GM10847 (cell line): ENCODE data around the gene CCM2L.

ENCODE experiments used
- POLR2A ChIP-seq: IDR thresholded peaks from 2 replicates; pipeline ENCODE4 v1.6.1; 2011; ENCODE audit not compliant: insufficient read length; ENCODE audit errors: extremely low read depth

CCM2L gene

GRCh38 chr20:31987744-31988143 lies 22.5 kb upstream of the CCM2L start:
- TF ChIP-seq POLR2A, result no peak

- TF ChIP-seq POLR2A, result no peak
Observed at GRCh38 chr20:31988430-31989015, 21.7 kb upstream of the CCM2L start.

- no peak for TF ChIP-seq POLR2A
Observed at GRCh38 chr20:31989030-31989645, 21.1 kb upstream of the CCM2L start.

DNA sequence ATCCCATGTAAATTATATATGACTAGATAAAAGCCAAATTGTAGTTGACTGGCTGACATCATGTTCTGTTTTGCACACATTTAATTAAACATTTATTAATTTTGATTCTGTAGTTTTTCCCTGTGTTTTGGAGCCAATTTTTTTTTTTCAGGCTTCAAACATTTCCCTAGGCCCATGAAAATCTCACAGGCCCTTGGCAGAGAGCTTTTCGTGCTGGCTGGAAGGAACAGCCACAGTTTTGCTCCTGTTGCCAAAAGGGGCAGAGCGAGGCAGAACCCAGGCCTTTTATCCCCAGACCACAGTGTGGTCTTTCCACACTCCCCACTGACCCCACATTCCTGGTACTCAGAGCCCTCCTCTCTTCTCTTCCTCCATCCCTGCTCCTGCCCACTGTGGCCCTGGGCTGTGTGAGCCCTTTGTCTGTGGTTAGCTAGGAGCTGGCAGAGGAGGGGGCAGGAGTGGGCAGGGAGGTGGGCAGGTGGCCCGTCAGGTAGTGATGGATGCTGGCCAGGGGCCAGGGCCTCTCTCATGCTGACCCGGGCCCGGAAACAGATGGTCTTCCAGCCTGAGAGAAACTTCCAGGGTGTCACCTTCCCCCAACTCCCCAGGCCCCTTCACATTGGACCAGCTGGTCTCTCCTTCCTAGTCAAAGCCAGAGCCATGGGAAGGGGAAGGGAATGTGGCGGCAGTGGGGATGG lies 19.4 kb upstream of the CCM2L start:
- no peak for TF ChIP-seq POLR2A

DNA sequence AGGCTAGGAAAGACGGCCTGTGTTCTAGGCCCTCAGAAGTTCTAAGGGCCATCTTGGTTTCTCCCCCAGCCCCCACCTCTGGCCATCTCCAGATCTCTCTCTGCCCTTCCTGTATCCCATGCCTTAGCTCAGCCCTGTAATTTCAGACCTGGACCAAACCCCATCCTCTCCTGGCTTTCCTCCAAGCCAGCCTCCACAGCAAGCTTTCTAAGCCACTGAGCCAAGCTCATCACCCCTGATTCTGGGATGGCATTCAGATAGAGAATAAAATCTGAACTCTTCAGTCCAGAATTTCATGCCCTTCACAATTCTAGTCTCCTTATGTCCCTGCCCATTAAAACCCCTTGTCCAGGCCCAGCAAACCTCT lies 18.9 kb upstream of the CCM2L start:
- TF ChIP-seq POLR2A, result no peak

- no peak for TF ChIP-seq POLR2A
Observed at GRCh38 chr20:31992086-31992485, 18.2 kb upstream of the CCM2L start.

DNA sequence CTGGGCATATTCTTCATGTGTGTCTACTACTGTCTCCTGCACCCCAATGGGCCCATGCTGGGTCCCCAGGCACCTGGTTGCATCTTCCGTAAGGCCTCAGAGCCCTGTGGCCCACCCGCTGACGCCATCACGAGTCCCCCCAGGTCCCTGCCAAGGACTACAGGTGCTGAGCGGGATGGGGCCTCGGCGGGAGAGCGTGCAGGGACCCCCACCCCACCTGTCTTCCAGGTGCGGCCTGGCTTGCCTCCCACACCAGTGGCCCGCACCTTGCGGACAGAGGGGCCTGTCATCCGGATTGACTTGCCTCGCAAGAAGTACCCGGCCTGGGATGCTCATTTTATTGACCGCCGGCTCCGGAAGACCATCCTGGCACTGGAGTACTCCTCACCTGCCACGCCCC lies 13.2 kb upstream of the CCM2L start:
- no peak for TF ChIP-seq POLR2A

DNA sequence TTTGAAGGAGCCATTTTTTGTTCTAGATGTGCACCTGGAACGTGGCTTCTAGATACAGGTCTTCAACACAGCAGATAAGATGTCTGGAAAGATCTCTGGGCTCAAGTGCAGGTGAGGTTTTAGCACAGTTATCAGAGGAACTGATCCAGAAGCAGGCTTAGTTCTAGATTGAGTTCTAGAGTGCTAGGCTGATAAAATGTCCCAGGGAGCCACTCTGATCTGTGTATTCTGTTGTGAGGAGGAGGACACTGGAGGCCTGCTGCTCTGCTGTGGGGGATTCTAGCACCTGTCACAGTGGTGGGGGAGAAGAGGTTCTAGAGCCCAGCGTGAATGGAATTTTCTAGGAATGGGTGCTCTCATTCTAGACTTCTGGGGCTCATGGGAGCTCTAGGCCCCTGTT lies 12.0 kb upstream of the CCM2L start:
- TF ChIP-seq POLR2A, result no peak

- no peak for TF ChIP-seq POLR2A
Observed at GRCh38 chr20:32003325-32003724, 6.9 kb upstream of the CCM2L start.

DNA sequence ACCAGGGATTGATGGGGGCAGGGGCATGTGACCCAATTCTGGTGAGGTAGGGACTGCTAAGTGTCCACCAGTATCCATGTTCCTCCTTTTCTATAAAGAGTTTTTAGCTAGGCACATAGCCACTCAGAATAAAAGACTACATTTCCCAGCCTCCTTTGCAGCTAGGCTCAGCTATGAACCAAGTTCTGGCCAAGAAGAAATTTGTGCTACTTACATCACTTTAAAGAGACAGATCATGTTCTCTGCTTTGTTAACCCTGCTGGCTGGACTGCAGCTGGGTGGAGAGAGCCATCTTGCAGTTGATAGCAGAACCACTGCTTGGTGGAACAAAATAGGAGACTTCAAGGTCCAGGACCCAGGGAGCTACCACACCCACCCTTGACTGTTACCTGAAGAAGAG lies 5.3 kb upstream of the CCM2L start:
- no peak for TF ChIP-seq POLR2A

DNA sequence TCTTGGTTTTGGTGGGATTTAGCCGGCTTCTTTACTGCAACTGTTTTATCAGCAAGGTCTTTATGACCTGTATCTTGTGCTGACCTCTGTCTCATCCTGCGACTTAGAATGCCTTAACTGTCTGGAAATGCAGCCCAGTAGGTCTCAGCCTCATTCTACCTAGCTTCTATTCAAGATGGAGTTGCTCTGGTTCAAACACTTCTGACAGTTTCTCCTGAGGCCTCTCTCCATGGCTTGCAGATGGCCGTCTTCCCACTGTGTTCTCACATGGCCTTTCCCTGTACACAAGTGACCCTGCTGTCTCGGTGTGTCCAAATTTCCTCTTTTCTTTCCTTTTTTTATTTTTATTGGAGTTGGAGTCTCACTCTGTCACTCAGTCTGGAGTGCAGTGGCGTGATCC lies 4.2 kb upstream of the CCM2L start:
- TF ChIP-seq POLR2A, result no peak

- TF ChIP-seq POLR2A, result no peak
Observed at GRCh38 chr20:32006841-32007786, 3.1 kb upstream of the CCM2L start.

DNA sequence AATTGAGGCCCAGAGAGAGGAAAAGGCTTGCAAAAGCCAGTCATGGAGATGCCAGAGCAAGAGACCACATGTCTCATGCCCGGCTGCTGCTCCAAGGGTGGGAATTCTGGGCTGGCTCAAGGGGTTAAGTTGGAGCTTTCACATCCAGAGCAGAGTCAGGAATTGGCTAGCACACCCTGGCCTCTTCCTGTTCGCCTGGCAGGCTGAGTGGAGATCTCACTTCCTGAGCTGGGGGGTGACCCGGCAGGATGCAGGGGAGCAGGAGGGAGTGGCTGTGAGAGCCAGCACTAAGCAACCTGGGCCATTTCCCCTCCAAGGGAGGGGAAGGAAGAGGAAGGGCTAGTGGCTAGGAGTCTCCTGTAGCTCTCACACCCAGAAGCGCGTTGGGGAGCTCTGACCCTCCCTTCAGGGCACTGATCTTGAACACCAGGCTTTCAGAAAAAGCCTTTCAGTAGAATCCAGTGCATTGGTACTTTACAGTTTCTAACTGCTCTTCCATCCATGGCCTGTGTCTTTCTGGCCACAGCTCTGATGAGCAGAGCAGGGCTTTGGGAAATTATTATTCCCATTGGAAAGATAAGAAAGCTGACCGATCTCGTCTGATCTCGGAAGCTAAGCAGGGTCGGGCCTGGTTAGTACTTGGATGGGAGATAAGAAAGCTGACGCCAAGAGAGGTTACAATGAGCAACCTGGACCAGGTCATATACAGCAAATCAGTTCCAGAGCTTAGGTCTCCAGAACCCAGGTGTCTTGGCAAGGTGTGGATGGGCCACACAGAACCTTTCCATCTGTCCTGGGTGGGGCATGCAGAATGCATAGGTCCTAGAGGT lies 2.2 kb upstream of the CCM2L start:
- no peak for TF ChIP-seq POLR2A

- no peak for TF ChIP-seq POLR2A
Observed at GRCh38 chr20:32009564-32009963, 674 bp upstream of the CCM2L start.

- no peak for TF ChIP-seq POLR2A
Observed at GRCh38 chr20:32010666-32011065, 428 bp downstream of the CCM2L start.
